ENCODE data around the gene TNIK. TPM values are rescaled to one million over a fixed set of nuclear protein-coding genes. Genes with fewer than 3 reads are reported as not detected.

Gene TNIK
- total and polyA plus RNA-seq, 5 experiments from 2014 or later, result 13.2 to 50.0 (median 16.1) TPM

DNA sequence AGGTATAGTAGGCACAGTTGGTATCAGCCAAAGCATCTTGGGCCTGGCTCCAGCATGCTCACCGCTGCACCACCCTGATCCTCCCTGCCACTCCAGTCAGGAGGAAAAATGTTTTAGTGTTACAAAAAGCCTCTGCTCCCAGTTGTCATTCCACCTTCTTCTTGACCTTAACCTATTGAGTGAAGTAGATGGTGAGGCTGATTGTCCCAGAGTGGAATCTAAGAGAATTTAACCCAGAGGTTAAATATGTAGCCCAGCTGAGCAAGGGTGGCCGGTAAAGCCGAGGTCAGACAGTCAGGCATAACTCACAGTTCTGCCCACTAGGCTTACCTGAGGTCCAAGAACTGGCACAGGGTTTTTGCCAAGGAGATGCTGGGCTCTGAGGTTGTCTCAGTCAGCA lies 30.7 kb upstream of the TNIK start:
- no peak for ATAC-seq
- H3K4me1 Mint-ChIP-seq, result peaks cover 19 to 51% (median 43%) of the 10 kb centered on the region in 4 donors

DNA sequence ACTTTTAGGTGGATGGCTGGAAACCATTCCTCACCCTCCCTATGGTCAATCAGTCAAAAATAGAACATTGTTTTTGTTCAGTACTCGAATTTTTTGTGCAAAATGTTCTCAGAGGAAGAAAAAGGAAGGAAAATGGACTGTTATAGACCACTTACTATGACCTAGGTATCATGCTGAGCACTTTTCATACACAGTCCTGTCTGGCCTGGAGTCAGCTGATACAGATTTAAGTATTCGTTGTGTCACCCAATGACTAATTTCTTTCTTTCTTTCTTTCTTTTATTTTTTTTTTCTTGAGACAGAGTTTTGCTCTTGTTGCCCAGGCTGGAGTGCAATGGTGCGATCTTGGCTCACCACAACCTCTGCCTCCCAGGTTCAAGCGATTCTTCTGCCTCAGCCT lies 29.1 kb upstream of the TNIK start:
- H3K4me3 Mint-ChIP-seq, result no peak overlapping the region
- no peak for ATAC-seq

More for the DNA sequence above, 30.7 kb upstream of the TNIK start:
- H3K9me3 Mint-ChIP-seq, result peaks cover 0 to 3% (median 0%) of the 10 kb centered on the region in 9 donors
- peak overlapping the region in 9 of 10 donors; percentile 51 to 78 (median 70) for H3K4me3 Mint-ChIP-seq
- POLR2A ChIA-PET, result interaction anchor here (0.6 to 4.2 kb wide), 3 partner anchors 13 to 339 kb away, joined by 3 to 28 read pairs (median 6); partner anchors contain the start of gene TNIK
- H3K36me3 Mint-ChIP-seq, result peaks cover 0 to 5% (median 0%) of the 10 kb centered on the region in 3 donors
- no peak for DNase-seq
- H3K27me3 Mint-ChIP-seq, result no peaks in the 10 kb centered on the region
- H3K27ac Mint-ChIP-seq, result peak overlapping the region in 9 of 10 donors; percentile 8 to 95 (median 86)

DNA sequence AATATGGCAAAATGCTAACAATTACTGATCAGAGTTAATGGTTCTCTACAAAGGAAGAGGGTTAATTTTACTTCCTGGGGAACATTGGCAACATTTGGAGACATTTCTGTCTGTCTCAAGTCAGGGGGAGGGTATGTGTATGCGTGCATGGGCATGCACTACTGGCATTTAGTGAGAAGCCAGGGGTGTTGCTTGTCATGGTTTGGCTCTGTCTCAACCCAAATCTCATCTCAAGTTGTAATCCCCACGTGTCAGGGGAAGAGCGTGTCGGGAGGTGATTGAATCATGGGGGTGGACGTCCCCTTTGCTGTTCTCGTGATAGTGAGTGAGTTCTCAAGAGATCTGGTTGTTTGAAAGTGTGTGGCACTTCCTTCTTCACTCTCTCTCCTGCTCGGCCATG lies 28.3 kb upstream of the TNIK start:
- H3K27ac Mint-ChIP-seq, result no peak overlapping the region
- no peaks in the 10 kb centered on the region for H3K36me3 Mint-ChIP-seq
- H3K9me3 Mint-ChIP-seq, result no peaks in the 10 kb centered on the region
- no peak overlapping the region for H3K4me3 Mint-ChIP-seq
- no peaks in the 10 kb centered on the region for H3K27me3 Mint-ChIP-seq
- ATAC-seq, result no peak
- POLR2A ChIA-PET, result no interaction called here
- no peak for DNase-seq
- H3K4me1 Mint-ChIP-seq, result peaks cover 11 to 29% (median 23%) of the 10 kb centered on the region in 4 donors

More for the DNA sequence above, 29.1 kb upstream of the TNIK start:
- peaks cover 0 to 2% (median 0%) of the 10 kb centered on the region in 3 donors for H3K36me3 Mint-ChIP-seq
- POLR2A ChIA-PET, result no interaction called here
- peaks cover 16 to 37% (median 28%) of the 10 kb centered on the region in 4 donors for H3K4me1 Mint-ChIP-seq
- H3K9me3 Mint-ChIP-seq, result peaks cover 0 to 3% (median 0%) of the 10 kb centered on the region in 9 donors
- DNase-seq, result no peak
- H3K27ac Mint-ChIP-seq, result peak overlapping the region in 1 of 10 donors; percentile 31
- H3K27me3 Mint-ChIP-seq, result no peaks in the 10 kb centered on the region

DNA sequence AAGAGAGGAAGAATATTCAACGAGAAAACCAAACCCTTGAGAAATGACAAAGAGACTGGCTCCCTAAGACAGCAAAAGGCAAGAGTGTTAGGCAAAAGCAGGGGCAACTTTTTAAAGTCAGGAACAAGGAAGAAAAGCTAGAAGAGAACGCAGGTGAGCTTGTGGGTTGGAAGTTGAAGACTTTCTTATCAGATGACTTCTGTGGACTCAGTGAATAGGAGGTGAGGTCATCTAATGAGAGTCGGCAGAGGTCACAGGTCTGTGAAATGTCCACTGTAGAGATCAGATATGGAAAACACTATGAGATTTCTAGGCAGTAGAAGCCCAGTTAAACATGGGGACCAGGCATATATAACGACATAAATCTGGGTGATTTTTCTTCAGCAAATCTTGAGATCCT lies 27.2 kb upstream of the TNIK start:
- Mint-ChIP-seq H3K9me3 (no peaks in the 10 kb centered on the region), H3K27ac (no peak overlapping the region), H3K4me1 (peaks cover 7 to 18% (median 13%) of the 10 kb centered on the region in 4 donors), H3K36me3 (no peaks in the 10 kb centered on the region), H3K4me3 (no peak overlapping the region), H3K27me3 (no peaks in the 10 kb centered on the region)
- POLR2A ChIA-PET, result no interaction called here
- ATAC-seq, result no peak
- no peak for DNase-seq

DNA sequence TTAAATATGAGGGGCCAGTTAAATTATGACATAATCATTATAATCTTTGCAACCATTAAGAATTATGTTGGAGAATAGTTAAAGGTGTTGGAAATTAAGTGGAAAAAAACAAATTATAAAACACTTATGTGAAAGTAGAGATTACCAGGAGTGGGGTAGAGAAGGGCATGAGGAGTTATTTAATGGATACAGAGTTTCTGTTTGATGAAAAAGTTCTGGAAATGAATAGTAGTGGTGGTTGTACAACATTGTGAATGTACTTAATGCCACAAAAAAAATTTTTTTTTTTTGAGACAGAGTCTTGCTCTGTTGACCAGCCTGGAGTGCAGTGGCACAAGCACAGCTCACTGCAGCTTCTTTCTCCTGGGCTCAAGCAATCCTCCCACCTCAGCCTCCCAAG lies 25.1 kb upstream of the TNIK start:
- no peak for DNase-seq
- no peaks in the 10 kb centered on the region for H3K36me3 Mint-ChIP-seq
- no peaks in the 10 kb centered on the region for H3K9me3 Mint-ChIP-seq
- no peaks in the 10 kb centered on the region for H3K27me3 Mint-ChIP-seq
- POLR2A ChIA-PET, result no interaction called here
- no peak for ATAC-seq
- H3K4me1 Mint-ChIP-seq, result peaks cover 7 to 11% (median 9%) of the 10 kb centered on the region in 4 donors
- peak overlapping the region in 1 of 10 donors; percentile 20 for H3K27ac Mint-ChIP-seq
- H3K4me3 Mint-ChIP-seq, result no peak overlapping the region

DNA sequence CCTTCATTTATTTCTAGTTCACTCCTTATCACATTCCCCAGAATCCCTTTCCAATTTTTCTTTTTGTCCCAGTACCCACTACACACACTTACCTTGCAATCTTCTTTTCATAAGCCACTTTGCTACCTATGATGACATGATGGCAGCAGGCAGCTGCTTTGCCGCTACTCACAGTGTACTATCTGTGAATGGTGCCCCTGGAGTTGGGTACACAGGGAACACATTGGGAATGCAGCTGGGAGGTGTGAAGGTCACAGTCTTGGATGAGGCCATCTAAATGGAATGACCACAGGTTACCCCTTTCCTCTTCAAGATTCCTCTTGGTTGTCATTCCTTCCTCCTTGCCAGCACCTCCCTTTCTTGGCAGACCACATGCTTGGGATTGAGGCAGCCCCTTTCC lies 20.8 kb upstream of the TNIK start:
- Mint-ChIP-seq H3K4me1 (peaks cover 5 to 16% (median 12%) of the 10 kb centered on the region in 4 donors), H3K27me3 (no peaks in the 10 kb centered on the region)

DNA sequence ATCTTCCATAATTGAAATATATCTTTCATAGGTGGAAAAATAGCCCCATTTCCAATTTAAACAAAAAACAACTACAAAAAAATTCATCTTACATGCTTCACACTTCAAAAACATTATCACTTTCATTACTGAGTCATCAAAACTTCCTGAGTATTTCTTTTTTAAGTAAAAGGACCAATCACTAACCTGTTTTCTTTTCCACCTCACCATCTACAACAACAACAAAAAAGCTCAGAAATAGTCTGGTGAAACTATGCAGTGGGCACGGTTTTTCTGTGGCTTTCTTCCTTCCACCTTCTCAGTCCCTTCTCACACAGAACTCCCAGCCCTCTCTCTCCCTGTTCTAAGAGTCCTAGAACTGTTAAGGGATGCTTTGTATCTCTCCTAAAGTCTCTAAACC lies 20.3 kb upstream of the TNIK start:
- no peaks in the 10 kb centered on the region for H3K27me3 Mint-ChIP-seq
- H3K4me1 Mint-ChIP-seq, result peaks cover 5 to 16% (median 12%) of the 10 kb centered on the region in 4 donors
- H3K9me3 Mint-ChIP-seq, result no peaks in the 10 kb centered on the region
- H3K36me3 Mint-ChIP-seq, result no peaks in the 10 kb centered on the region
- H3K4me3 Mint-ChIP-seq, result peak overlapping the region in 9 of 10 donors; percentile 3 to 59 (median 34)
- DNase-seq, result peak in 1 of 10 donors; percentile 25
- POLR2A ChIA-PET, result no interaction called here
- ATAC-seq, result peak; percentile 63 to 70
- H3K27ac Mint-ChIP-seq, result peak overlapping the region in 8 of 10 donors; percentile 1 to 89 (median 68)

More for the DNA sequence above, 20.8 kb upstream of the TNIK start:
- Mint-ChIP-seq H3K27ac (peak overlapping the region in 6 of 10 donors; percentile 1 to 89 (median 72)), H3K9me3 (no peaks in the 10 kb centered on the region), H3K4me3 (peak overlapping the region in 4 of 10 donors; percentile 12 to 59 (median 35)), H3K36me3 (no peaks in the 10 kb centered on the region)
- ATAC-seq (no peak), DNase-seq (no peak)
- POLR2A ChIA-PET, result no interaction called here

DNA sequence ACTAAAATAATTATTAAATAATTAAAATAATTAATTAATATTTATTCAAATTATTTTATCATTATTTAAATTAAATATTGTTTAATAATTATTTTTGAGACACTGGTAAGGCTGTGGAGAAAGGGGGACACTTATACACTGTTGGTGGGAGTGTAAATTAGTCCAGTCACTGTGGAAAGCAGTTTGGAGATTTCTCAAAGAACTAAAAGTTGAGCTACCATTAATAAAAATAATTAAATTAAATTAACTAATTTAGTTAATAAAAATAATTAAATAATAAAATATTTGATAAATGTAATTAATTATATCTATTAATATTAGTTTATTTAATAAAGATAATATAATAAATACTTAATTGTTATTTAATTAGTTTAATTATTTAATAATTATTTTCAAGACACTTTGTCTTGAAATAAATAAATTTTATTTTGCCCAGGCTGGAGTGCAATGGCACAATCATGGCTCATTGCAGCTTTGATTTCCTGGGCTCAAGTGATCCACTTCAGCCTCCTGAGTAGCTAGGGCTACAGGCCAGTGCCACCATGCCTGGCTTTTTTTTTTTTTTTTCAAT lies 16.4 kb upstream of the TNIK start:
- Mint-ChIP-seq H3K9me3 (no peaks in the 10 kb centered on the region), H3K4me3 (no peak overlapping the region), H3K36me3 (no peaks in the 10 kb centered on the region), H3K4me1 (peaks cover 5 to 16% (median 12%) of the 10 kb centered on the region in 4 donors), H3K27me3 (no peaks in the 10 kb centered on the region), H3K27ac (no peak overlapping the region)
- no peak for ATAC-seq
- no peak for DNase-seq
- POLR2A ChIA-PET, result interaction anchor here (0.7 to 2.7 kb wide), 3 partner anchors 8 to 168 kb away, joined by 3 to 8 read pairs (median 4); partner anchors contain the start of gene TNIK

DNA sequence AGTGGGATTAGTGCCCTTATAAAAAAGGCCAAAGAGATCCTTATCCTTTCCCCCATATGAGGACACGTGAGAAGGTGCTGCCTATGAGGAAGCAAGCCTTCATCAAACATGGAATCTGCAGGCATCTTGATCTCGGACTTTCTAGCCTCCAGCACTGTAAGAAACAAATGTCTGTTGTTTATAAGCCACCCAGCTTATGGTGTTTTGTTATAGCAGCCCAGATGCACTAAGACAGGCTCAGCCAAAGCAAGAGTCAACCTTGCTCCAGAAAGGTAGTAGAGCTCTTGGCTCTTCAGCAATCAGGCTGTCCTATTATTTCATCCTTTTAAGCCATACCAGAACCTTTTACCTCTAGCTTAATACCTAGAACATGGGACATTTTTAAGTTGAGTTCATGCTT lies 12.3 kb upstream of the TNIK start:
- H3K36me3 Mint-ChIP-seq, result no peaks in the 10 kb centered on the region
- ATAC-seq (no peak), DNase-seq (no peak)
- no peaks in the 10 kb centered on the region for H3K9me3 Mint-ChIP-seq
- H3K27me3 Mint-ChIP-seq, result peaks cover 0 to 2% (median 0%) of the 10 kb centered on the region in 5 donors
- H3K4me3 Mint-ChIP-seq, result no peak overlapping the region
- POLR2A ChIA-PET, result interaction anchor here (0.9 to 1.7 kb wide), 2 partner anchors 11 to 22 kb away, joined by 3 to 6 read pairs; no protein-coding TSS in a partner anchor
- H3K27ac Mint-ChIP-seq, result no peak overlapping the region
- no peaks in the 10 kb centered on the region for H3K4me1 Mint-ChIP-seq

DNA sequence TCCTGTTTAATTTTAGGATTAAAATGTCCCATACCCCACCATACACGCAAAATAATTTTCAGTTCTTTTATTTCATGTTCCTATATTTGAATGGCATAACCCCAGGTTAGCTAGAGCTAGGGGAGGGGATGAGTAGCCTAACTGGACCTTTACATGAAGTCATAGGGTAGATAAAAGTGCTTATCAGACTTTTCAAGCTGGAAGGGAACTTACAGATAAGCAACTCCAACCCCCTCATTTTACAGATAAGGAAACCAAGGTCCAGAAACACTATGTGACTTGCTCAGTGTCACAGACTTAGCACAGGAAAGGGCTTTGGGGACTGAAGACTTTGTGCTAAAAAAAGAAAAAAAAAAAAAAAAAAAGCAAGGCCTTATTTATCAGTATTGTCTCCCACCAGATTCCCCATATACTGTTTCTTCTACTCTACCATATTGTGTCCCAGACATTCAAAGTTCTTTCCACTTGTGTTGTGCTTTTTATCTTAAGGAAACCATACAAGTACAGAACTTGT lies 10.6 kb upstream of the TNIK start:
- Mint-ChIP-seq H3K4me1 (no peaks in the 10 kb centered on the region), H3K36me3 (no peaks in the 10 kb centered on the region), H3K4me3 (no peak overlapping the region), H3K27ac (no peak overlapping the region), H3K9me3 (no peaks in the 10 kb centered on the region), H3K27me3 (peaks cover 0 to 2% (median 0%) of the 10 kb centered on the region in 5 donors)
- POLR2A ChIA-PET, result interaction anchor here (0.6 to 1.7 kb wide), 2 partner anchors 10 to 244 kb away, joined by 6 to 7 read pairs; no protein-coding TSS in a partner anchor
- DNase-seq (no peak), ATAC-seq (no peak)

DNA sequence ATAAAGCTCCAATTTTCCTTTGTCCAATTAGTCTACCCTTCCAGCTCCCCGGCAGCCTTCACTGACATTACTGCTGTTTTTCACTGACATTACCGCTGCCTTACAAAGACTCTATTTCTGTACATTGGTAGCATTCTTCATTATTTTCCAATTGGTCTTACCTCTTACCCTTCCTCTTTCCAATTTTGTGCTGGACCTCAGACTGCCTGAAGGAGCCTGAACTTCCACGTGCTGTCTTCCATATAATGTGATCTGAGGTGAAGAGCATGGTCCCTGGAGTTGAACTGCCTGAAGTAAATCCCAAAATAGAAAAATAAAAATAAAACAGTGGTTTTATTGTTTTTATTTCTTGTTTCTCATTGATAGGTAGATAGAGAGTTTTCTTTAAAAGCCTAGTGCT lies 9.2 kb upstream of the TNIK start:
- H3K4me3 Mint-ChIP-seq, result no peak overlapping the region
- POLR2A ChIA-PET, result no interaction called here
- H3K9me3 Mint-ChIP-seq, result no peaks in the 10 kb centered on the region
- H3K27ac Mint-ChIP-seq, result no peak overlapping the region
- no peak for DNase-seq
- ATAC-seq, result no peak
- H3K4me1 Mint-ChIP-seq, result no peaks in the 10 kb centered on the region
- H3K27me3 Mint-ChIP-seq, result peaks cover 0 to 2% (median 0%) of the 10 kb centered on the region in 5 donors
- H3K36me3 Mint-ChIP-seq, result no peaks in the 10 kb centered on the region

DNA sequence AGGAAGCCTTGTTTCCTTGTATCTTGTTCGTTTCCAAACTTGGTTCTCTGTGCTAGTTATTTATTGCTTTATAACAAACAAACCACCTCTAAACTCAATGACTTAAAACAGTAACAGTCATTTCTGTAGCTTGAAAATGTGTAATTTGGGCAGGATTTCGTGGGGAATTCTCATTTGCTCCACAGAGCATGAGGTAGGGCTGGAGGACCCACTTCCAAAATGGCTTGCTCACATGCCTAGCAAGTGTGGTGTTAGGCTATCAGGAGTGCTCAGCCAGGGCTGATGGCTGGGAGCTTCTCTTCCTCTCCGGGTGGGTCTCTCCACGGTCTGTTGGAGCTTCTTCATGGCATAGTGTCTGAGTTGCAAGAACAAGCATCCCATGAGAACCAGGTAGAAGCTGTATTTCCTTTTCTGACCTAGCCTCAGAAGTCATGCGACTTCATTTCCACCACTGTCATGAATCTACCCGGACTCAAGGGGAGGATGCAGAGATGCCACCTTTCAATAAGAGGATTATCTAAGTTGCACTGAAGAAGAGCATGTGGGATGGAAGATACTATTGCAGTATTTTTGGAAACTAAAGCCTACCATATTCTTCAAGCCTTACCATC lies 8.2 kb upstream of the TNIK start:
- H3K9me3 Mint-ChIP-seq, result no peaks in the 10 kb centered on the region
- no peak overlapping the region for H3K4me3 Mint-ChIP-seq
- no peaks in the 10 kb centered on the region for H3K36me3 Mint-ChIP-seq
- H3K27ac Mint-ChIP-seq, result peak overlapping the region in 2 of 10 donors; percentile 5 to 13
- POLR2A ChIA-PET, result interaction anchor here (0.5 to 0.7 kb wide), 2 partner anchors 9 to 65 kb away, joined by 4 to 5 read pairs; no protein-coding TSS in a partner anchor
- H3K4me1 Mint-ChIP-seq, result peaks cover 0 to 2% (median 0%) of the 10 kb centered on the region in 4 donors
- ATAC-seq (no peak), DNase-seq (no peak)
- peaks cover 0 to 2% (median 0%) of the 10 kb centered on the region in 5 donors for H3K27me3 Mint-ChIP-seq

DNA sequence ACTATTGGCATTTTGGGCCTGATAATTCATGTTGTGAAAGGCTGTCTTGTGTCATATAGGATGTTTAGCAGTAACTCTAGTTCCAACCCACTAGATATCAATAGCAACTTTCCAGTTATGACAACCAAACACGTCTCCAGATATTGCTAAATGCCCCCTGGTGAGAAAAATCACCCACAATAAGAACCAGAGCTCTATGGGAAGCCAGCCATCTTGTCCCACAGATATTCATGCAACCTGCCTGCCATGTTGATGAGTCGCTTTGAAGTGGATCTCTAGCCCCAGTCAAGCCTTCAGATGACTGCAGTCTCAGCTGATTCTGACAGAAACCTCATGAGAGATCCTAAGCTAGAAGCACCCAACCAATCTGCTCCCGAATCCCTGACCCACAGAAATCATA lies 5.6 kb upstream of the TNIK start:
- no peaks in the 10 kb centered on the region for H3K9me3 Mint-ChIP-seq
- POLR2A ChIA-PET, result interaction anchor here (0.8 kb wide), 1 partner anchor 9 kb away, joined by 3 read pairs; no protein-coding TSS in a partner anchor
- H3K4me1 Mint-ChIP-seq, result peaks cover 5 to 18% (median 16%) of the 10 kb centered on the region in 4 donors
- peaks cover 0 to 2% (median 0%) of the 10 kb centered on the region in 5 donors for H3K27me3 Mint-ChIP-seq
- DNase-seq, result no peak
- no peaks in the 10 kb centered on the region for H3K36me3 Mint-ChIP-seq
- ATAC-seq, result no peak
- H3K27ac Mint-ChIP-seq, result no peak overlapping the region
- no peak overlapping the region for H3K4me3 Mint-ChIP-seq
